SK-N-SH treated with all-trans-retinoic acid at 6 μM for 48 hours (cell line): ENCODE results near the gene GPSM1.

Experiments used
- ZC3H10 ChIP-seq: fragments of 250-450 bp; sonication (Bioruptor Pico); IDR thresholded peaks from 2 replicates; pipeline ENCODE4 v1.5.1; 2021; ENCODE audit warnings: mild to moderate bottlenecking, moderate library complexity
- ZFP30 ChIP-seq: fragments of 450-650 bp; formaldehyde crosslinking; IDR thresholded peaks from 2 replicates; pipeline ENCODE4 v1.5.0; 2022; ENCODE audit warnings: mild to moderate bottlenecking, moderate library complexity
- TF ChIP-seq, protein P1 (sequence below): fragments of 250-450 bp; sonication (Bioruptor Pico); IDR thresholded peaks from 2 replicates; pipeline ENCODE4 v1.8.0; 2020; ENCODE audit warnings: mild to moderate bottlenecking, moderate library complexity, borderline replicate concordance

DNA sequence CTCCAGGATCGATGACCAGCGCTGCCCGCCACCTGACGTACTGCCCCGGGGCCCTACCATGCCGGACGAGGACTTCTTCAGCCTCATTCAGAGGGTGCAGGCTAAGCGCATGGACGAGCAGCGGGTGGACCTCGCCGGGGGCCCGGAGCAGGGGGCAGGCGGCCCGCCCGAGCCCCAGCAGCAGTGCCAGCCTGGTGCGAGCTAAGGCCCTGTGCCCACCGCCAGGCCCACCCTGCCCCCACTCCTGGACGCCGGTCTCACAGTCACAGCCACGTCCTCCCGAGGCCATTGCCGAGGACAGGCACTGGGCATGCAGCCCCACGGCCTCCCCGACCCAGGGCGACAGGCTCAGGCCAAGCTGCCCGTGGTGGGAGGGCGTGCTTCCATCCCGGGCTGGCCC, 30.7 kb downstream of the GPSM1 start:
- no peak for TF ChIP-seq ZFP30 (CRISPR knock-in tag)
- no peak for TF ChIP-seq ZC3H10 (CRISPR knock-in tag)
- TF ChIP-seq, protein P1, sequence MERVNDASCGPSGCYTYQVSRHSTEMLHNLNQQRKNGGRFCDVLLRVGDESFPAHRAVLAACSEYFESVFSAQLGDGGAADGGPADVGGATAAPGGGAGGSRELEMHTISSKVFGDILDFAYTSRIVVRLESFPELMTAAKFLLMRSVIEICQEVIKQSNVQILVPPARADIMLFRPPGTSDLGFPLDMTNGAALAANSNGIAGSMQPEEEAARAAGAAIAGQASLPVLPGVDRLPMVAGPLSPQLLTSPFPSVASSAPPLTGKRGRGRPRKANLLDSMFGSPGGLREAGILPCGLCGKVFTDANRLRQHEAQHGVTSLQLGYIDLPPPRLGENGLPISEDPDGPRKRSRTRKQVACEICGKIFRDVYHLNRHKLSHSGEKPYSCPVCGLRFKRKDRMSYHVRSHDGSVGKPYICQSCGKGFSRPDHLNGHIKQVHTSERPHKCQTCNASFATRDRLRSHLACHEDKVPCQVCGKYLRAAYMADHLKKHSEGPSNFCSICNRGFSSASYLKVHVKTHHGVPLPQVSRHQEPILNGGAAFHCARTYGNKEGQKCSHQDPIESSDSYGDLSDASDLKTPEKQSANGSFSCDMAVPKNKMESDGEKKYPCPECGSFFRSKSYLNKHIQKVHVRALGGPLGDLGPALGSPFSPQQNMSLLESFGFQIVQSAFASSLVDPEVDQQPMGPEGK (CRISPR knock-in tag), result no peak
